Ishikawa (cell line): Measurements from ENCODE around the gene DEFB131B.

Source experiments
- CREB1 ChIP-seq: IDR thresholded peaks from 2 replicates; pipeline ENCODE4 v1.6.1; 2012; ENCODE audit warnings: low read depth
- EP300 ChIP-seq: IDR thresholded peaks from 2 replicates; pipeline ENCODE4 v1.6.1; 2012; ENCODE audit warnings: borderline replicate concordance
- FOXM1 ChIP-seq: IDR thresholded peaks from 2 replicates; pipeline ENCODE4 v1.6.1; 2012; ENCODE audit warnings: low read depth, borderline replicate concordance
- TAF1 ChIP-seq: IDR thresholded peaks from 2 replicates; pipeline ENCODE4 v1.6.1; 2012; ENCODE audit warnings: low read depth, mild to moderate bottlenecking
- TCF12 ChIP-seq: IDR thresholded peaks from 2 replicates; pipeline ENCODE4 v1.6.1; 2012; ENCODE audit warnings: low read depth
- YY1 ChIP-seq: IDR thresholded peaks from 2 replicates; pipeline ENCODE4 v1.6.1; 2012; ENCODE audit warnings: low read depth
- TF ChIP-seq, protein P1 (sequence below): IDR thresholded peaks from 2 replicates; pipeline ENCODE4 v1.6.1; 2012; ENCODE audit warnings: low read depth, mild to moderate bottlenecking
- TF ChIP-seq, protein P2 (sequence below): IDR thresholded peaks from 2 replicates; pipeline ENCODE4 v1.6.1; 2012

DNA sequence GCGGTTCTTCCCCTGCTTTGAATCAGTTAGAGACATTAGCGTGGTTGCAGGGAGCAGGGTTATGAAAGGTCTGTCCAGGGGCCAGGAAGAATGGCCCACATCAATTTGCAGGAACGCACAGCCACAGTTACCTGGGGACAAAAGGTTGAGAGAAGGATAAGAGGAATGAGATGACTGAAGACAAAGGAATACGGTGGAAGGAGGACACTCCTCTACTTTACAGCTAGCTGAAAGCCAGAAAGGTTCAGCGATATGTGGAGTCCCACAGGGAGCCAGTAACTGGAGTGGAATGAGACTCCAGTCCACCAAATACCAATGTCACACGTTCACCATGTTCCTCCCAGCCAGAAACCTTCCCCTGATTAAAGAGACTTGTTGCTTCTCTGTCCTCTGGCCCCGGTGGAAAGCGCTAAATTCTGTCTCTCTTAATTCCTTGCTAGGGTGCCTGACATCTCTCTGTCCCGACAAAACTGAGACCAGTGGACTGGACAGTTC, 39.4 kb downstream of the DEFB131B start:
- TF ChIP-seq CREB1 (no peak), YY1 (no peak), EP300 (no peak), FOXM1 (no peak), TAF1 (no peak), TCF12 (no peak)
- TF ChIP-seq, protein P1, sequence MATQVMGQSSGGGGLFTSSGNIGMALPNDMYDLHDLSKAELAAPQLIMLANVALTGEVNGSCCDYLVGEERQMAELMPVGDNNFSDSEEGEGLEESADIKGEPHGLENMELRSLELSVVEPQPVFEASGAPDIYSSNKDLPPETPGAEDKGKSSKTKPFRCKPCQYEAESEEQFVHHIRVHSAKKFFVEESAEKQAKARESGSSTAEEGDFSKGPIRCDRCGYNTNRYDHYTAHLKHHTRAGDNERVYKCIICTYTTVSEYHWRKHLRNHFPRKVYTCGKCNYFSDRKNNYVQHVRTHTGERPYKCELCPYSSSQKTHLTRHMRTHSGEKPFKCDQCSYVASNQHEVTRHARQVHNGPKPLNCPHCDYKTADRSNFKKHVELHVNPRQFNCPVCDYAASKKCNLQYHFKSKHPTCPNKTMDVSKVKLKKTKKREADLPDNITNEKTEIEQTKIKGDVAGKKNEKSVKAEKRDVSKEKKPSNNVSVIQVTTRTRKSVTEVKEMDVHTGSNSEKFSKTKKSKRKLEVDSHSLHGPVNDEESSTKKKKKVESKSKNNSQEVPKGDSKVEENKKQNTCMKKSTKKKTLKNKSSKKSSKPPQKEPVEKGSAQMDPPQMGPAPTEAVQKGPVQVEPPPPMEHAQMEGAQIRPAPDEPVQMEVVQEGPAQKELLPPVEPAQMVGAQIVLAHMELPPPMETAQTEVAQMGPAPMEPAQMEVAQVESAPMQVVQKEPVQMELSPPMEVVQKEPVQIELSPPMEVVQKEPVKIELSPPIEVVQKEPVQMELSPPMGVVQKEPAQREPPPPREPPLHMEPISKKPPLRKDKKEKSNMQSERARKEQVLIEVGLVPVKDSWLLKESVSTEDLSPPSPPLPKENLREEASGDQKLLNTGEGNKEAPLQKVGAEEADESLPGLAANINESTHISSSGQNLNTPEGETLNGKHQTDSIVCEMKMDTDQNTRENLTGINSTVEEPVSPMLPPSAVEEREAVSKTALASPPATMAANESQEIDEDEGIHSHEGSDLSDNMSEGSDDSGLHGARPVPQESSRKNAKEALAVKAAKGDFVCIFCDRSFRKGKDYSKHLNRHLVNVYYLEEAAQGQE = no peak
- TF ChIP-seq, protein P2, sequence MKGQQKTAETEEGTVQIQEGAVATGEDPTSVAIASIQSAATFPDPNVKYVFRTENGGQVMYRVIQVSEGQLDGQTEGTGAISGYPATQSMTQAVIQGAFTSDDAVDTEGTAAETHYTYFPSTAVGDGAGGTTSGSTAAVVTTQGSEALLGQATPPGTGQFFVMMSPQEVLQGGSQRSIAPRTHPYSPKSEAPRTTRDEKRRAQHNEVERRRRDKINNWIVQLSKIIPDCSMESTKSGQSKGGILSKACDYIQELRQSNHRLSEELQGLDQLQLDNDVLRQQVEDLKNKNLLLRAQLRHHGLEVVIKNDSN = no peak
